Glomerular visceral epithelial cell (primary cell): ENCODE results near the gene ANP32D.
"Not testable (repeated sequence)": the region's sequence is repeated elsewhere in the genome, so short reads cannot be mapped to it uniquely, and the experiment has no call there.

ENCODE experiments used
- DNase-seq: peaks from one replicate; pipeline ENCODE4 v3.0.0-alpha.2; 2016; ENCODE audit errors: extremely low spot score

Gene ANP32D

DNA sequence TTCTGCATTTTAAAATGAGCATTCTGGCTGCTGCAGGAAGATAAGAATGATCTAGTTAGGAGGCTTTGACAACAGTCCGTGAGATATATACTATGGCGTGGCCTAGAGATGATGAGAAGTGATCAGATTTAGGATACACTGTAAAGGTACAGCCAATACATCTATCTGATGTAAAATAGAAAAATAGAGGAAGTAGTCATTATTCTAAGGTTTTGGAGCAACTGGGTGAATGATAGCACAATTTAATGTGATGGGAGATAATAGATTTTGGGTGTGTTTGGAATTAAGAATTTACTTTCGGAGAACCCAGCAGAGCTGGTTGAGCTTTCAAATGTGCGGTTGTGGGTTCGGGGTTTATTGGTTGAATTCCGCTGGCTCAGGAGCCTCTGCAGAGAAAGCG is at the start of gene ANP32D:
ANP32D (plus strand) TSS at position 301 of the 400 bp plus-strand sequence. CDS start 106 bp downstream, outside the sequence.
- DNase-seq = no peak

DNA sequence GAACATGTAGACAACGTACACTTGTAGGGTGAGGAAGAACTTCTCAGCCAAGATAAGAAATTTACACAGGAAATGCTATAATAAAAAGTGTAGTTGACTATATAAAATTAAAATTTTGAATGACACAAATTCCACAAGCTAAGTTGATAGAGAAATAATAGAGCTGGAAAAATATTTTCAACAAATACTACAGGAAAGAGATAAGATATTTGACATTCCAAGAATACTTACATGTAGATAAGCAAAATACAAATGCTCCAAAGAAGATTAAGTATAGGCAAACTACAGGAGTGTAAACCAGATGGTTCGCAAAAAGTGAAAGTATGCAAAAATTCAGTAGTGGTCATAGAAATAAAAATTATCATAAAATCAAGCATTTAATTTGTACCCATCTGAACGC is 49.2 kb upstream of the ANP32D start:
- DNase-seq = no peak

- DNase-seq = no peak
These were observed 47.7 kb upstream of the ANP32D start for GRCh38 chr12:48424644-48425043.

- DNase-seq = not testable (repeated sequence)
These were observed 38.3 kb upstream of the ANP32D start for GRCh38 chr12:48434016-48434415.

- DNase-seq = no peak
These were observed 31.3 kb upstream of the ANP32D start for GRCh38 chr12:48441069-48441468.

GRCh38 chr12:48442179-48442847 is 30.0 kb upstream of the ANP32D start:
- DNase-seq = no peak

DNA sequence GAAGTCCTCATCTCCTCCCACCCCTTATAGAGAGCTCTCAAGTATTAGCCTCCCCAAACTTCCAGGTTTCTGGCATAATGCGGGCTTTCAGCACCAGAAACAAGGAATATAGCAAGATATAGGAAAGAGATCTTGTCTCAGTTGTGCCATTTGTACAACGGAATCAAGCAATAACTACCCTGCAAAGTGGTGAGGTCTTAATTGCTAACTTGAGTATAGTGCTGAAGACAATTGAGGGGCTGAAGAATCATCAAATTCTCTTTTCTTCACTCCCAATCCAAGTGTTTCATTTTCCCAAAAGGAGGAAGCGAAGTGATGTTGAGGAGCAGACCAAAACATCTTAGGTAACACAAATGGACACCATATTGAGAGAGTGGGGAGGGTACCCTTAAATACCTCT is 26.8 kb upstream of the ANP32D start:
- DNase-seq = no peak

DNA sequence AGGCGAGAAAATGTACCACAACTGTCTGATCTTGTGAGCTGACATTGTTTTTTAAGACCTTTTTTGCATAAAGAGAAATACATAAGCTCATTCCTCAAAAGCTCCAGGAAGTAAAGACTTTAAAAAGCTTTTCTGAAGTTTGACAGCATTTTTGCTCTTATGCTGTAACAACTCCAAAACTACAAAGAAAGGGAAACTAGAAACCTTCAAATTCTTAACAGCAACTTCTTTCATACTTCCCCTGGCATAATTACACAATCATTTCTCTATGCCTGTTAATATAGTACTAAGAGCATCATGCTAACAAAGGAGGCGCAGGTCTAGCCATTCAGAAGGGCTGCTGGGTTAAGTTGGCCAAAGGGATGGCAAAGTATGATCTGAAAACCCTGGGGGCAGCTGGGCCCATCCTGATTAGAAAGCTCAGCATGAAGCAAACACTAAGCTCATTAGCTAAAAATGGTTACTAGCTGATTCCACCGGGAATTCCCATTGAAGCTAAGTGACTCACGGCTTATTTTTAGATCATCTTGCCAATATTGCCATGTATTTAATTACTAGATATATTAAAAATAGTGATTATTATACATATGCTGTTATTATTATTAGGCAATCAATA is 26.1 kb upstream of the ANP32D start:
- no peak for DNase-seq

GRCh38 chr12:48447755-48448154 is 24.6 kb upstream of the ANP32D start:
- no peak for DNase-seq

- DNase-seq = no peak
These were observed 21.0 kb upstream of the ANP32D start for GRCh38 chr12:48451372-48451771.

DNA sequence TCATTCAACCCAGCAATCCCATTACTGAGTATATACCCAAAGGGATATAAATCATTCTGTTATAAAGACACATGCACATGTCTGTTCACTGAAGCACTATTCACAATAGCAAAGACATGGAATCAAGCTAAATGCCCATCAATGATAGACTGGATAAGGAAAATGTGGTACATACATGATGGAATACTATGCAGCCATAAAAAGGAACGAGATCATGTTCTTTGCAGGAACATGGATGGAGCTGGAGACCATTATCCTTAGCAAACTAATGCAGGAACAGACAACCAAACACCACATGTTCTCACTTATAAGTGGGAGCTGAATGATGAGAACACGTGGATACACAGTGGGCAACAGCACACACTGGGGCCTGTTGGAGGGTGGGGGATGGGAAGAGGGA is 19.4 kb upstream of the ANP32D start:
- DNase-seq = not testable (repeated sequence)

- DNase-seq = no peak
These were observed 17.7 kb upstream of the ANP32D start for GRCh38 chr12:48454667-48455066.

- DNase-seq = no peak
These were observed 17.2 kb upstream of the ANP32D start for GRCh38 chr12:48455116-48455515.

DNA sequence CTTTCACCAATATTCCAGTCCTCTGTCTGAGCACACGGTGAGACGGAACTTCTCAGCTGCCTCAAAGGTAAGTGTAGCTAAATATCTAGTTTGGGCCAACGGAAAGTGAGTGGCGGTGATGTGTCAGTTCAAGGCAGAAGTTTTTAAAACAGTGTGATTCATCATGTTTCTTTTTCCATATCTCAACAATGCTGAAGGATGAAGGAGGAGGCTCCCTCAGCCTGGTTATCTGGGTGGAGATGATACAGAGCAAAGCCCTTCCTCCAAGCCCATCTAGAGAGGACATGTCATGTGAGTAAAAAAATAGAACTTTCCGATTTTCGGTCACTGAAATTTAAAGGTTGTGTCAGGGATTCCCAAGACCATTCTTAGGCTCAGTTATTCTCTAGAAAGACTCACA is 13.1 kb upstream of the ANP32D start:
- no peak for DNase-seq

DNA sequence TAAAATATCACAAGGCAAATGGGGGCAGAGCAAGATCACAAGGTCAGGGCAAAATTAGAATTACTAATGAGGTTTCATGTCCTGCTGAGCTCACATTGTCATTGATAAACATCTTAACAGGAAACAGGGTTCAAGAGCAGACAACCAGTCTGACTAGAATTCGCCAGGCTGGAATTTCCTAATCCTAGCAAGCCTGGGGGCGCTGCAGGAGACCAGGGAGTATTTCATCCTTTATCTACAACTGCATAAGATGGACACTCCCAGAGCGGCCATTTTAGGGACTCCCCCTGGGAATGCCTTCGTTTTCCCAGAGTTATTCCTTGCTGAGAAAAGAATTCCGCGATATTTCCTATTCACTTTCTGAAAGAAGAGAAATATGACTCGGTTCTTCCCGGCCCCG is 3.3 kb upstream of the ANP32D start:
- not testable (repeated sequence) for DNase-seq

GRCh38 chr12:48473061-48473460 is 702 bp downstream of the ANP32D start:
- DNase-seq = no peak

DNA sequence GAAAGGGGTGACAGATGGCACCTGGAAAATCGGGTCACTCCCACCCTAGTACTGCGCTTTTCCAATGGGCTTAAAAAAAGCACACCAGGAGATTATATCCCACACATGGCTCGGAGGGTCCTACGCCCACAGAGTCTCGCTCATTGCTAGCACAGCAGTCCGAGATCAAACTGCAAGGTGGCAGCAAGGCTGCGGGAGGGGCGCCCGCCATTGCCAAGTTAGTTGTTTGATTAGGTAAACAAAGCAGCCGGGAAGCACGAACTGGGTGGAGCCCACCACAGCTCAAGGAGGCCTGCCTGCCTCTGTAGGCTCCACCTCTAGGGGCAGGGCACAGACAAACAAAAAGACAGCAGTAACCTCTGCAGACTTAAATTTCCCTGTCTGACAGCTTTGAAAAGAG is 2.1 kb downstream of the ANP32D start:
- not testable (repeated sequence) for DNase-seq

GRCh38 chr12:48482198-48482597 is 9.8 kb downstream of the ANP32D start, which contains the start of gene C12orf54:
Gene C12orf54, plus strand, starts transcription at chr12:48482498. Its CDS starts 799 bp downstream, at chr12:48483297.
- DNase-seq = no peak

DNA sequence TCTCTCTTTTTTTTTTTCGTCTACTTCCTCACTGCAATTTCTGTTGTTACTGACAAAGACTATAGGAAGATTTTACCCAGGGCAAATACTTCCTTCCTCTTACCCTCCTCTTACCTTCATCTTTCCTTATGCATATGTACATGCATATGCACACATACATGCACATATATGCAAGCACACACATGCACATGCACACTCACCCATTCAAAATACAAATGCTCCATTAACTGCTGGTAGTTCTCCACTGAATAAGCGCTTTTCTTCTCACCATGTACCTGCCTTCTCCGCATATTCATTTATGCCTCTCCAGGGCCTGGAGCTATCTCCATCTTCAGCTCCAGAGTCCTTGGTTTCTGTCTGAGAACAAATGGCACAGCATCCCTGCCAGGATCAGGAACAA is 10.6 kb downstream of the ANP32D start:
- DNase-seq = no peak

- DNase-seq = no peak
These were observed 13.9 kb downstream of the ANP32D start for GRCh38 chr12:48486261-48486660.

- DNase-seq = no peak
These were observed 14.3 kb downstream of the ANP32D start for GRCh38 chr12:48486679-48487078.

DNA sequence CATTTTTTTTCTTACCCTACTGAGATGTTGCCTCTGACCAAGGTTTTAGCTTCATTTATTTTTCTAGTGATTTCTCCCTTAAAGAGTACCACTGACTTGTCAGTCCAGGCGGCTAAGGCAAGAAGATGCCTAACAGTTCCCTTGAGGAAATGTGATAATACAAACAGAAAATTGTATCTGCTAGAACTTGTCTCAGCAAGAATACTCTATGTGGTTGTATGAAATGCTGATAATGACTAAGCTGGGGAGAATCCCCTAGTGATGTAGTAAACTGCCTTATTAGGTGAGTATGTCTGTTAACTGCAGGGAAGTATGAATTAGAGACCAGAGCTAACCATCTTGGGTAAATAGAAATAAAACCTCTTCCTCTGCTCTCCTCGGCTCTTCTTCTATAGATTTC is 16.7 kb downstream of the ANP32D start:
- no peak for DNase-seq

DNA sequence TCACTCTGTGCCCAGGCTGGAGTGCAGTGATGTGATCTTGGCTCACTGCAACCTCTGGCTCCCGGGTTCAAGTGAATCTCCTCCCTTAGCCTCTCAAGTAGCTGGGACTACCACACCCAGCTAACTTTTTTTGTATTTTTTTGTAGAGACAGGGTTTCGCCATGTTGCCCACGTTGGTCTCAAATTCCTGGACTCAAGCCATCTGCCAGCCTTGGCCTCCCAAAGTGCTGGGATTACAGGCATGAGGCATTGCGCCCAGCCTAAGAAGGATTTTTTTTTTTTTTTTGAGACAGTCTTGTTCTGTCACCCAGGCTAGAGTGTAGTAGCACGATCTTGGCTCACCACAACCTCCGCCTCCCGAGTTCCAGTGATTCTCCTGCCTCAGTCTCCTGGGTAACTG is 17.1 kb downstream of the ANP32D start:
- not testable (repeated sequence) for DNase-seq

GRCh38 chr12:48500281-48500680 is 27.9 kb downstream of the ANP32D start:
- DNase-seq = not testable (repeated sequence)
